Measurements from ENCODE around the gene ZBTB47.
A peak's percentile ranks its signal among the peaks of the same experiment; 100 is the strongest.

Gene ZBTB47

DNA sequence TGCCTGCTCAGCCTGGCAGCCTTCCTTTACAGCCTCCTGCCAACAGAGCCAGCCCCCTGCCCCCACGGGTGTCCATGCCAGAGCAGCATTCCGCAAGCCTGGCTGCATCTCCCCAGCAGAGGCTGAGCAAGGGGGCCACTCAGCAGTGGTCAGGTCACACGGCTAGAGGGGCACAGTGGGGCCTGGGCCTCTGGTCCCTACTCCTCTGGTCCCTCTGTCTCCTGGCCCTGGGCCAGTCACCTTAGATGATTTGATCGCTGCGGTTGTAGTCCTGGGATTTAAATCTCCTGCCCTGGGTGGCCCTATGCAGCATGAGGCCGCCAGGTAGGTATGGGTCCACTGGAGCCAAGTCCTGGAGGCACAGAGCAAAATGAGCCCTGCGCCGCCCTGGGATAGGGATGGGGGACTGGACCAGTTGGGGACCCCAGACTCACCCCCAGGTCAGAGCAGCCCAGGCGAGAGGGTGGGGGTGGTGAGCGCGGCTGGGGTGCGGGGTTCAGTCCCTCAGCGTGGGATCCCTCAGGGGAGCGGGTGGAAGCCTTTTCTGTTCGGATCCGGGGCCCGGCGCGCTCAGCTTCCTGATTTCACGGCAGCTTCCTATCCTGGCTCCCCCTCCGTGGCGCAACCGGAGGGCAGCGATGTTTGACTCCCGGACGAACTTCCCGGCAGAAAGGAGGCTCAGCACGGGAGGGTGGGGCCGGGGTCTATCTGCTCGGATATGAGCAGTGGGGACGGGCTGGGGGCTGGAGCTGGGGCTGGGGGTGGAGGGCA lies at the start of gene ZBTB47:
TSS of gene ZBTB47 (plus strand) at position 138 of the 771 bp plus-strand sequence. CDS start 4,659 bp downstream, outside the sequence.
- FAIRE-seq (no peak), DNase-seq (ENCODE audit: insufficient read length, low spot score) (no peak)
- no peak for TF ChIP-seq CTCF (IDR thresholded peaks at IDR 0.05; ENCODE audit: insufficient read depth, missing control alignments)

DNA sequence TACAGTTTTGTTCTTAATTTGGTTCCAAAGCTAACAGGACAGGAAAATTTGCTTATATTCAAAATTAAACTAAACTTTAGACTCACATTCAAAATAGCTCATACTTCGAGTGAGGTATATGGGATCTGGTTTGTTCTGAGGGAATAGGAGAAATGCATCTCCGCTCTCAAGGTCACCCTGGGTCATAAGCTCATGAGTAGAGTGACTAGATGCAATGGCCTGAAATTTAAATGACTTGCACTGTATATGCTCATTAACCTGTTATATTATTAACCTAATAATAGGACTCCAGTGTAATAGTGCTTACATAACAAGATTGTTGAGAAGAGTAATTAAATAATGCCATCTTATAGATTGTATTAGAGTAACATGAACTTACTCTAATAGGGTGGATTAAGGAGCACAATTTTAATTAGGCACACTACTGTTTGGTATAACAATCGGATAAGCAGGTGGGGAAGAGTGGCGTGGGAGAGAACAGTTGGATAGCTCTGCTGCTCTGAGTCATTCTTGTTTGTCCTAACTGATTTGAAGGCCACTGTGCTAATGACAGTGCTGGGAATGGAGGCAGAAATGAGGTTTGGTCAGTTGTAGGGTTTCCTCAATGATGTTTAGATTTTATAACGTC lies 47.8 kb upstream of the ZBTB47 start:
- DNase-seq (ENCODE audit: insufficient read length, low spot score) (no peak), FAIRE-seq (no peak)
- TF ChIP-seq CTCF (IDR thresholded peaks at IDR 0.05; ENCODE audit: insufficient read depth, missing control alignments), result no peak

DNA sequence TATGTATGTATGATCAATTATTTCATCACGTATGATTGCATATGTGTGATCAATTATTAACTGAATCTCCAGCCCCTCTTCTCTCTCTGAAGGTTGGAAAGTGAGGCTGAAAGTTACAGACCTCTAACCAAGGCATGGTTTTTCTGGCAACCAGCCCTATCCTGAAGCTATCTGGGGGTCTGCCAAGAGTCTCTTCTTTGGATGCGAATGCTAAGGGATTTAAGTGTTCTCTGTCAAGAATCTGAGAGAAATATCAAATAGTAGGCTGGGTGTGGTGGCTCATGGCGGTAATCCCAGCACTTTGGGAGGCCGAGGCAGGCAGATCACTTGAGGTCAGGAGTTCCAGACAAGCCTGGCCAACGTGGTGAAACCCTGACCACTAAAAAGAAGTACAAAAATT lies 44.9 kb upstream of the ZBTB47 start:
- DNase-seq (ENCODE audit: insufficient read length, low spot score) (no peak), FAIRE-seq (no peak)
- no peak for TF ChIP-seq CTCF (IDR thresholded peaks at IDR 0.05; ENCODE audit: insufficient read depth, missing control alignments)

- no peak for DNase-seq (ENCODE audit: insufficient read length, low spot score)
- TF ChIP-seq CTCF (IDR thresholded peaks at IDR 0.05; ENCODE audit: insufficient read depth, missing control alignments), result no peak
- no peak for FAIRE-seq
Measured at GRCh38 chr3:42610976-42611375, 42.5 kb upstream of the ZBTB47 start.

DNA sequence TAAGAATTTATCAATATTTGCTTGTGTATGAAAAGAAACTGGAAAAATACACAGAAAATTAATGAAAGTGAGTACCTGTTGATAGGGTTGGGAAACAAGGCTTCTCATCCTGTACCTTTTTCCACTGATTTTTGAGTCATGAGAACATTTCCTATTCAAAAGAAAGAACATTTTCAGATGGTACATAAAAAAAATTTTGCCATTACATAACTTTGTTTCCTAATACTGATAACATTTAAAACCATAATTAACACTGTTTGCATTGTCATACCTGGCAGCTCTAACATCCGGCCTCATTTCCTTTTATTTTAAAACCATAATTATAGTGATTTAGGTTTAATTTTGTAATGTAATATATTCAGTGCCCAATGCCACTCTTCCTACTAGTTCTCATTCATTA lies 41.3 kb upstream of the ZBTB47 start:
- DNase-seq (ENCODE audit: insufficient read length, low spot score) (no peak), FAIRE-seq (no peak)
- TF ChIP-seq CTCF (IDR thresholded peaks at IDR 0.05; ENCODE audit: insufficient read depth, missing control alignments), result no peak

DNA sequence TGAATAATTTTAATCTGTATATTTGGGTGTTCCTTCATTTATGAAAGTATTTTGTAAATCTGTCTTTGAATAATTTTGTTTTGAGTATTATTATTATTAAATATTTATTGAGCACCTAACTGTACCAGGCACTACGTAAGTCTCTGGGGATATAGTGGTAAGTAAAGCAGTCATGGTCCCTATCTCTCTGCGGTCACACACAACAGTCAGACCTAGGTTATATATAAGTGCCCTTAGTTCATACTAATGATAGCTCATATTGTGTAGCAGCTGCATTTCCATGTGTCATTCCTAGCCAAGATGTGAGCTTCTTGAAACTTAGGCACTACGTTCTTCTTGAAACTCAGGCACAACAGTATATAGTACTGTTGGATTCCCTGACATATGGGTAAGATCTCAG lies 40.6 kb upstream of the ZBTB47 start:
- TF ChIP-seq CTCF (IDR thresholded peaks at IDR 0.05; ENCODE audit: insufficient read depth, missing control alignments), result no peak
- FAIRE-seq (no peak), DNase-seq (ENCODE audit: insufficient read length, low spot score) (no peak)

- DNase-seq (ENCODE audit: insufficient read length, low spot score) (no peak), FAIRE-seq (peak; percentile 25)
- TF ChIP-seq CTCF (IDR thresholded peaks at IDR 0.05; ENCODE audit: insufficient read depth, missing control alignments), result peak; percentile 1
Measured at GRCh38 chr3:42613462-42613861, 40.0 kb upstream of the ZBTB47 start.
